HG03558 (cell line): ENCODE results near the gene ANP32D.
A peak's percentile ranks its signal among the peaks of the same experiment; 100 is the strongest.
"Not testable (repeated sequence)": the region's sequence is repeated elsewhere in the genome, so short reads cannot be mapped to it uniquely, and the experiment has no call there.

Source experiments
- ATAC-seq: cut with Tn5 transposase; IDR thresholded peaks from one replicate; pipeline ENCODE4 v1.9.1; 2021; ENCODE audit warnings: moderate number of reproducible peaks; ENCODE audit not compliant: unreplicated experiment; ENCODE audit errors: extremely low read depth

ANP32D gene

GRCh38 chr12:48472259-48472658 lies at the start of gene ANP32D:
Gene ANP32D (plus strand): TSS chr12:48472559. CDS start chr12:48472665, 106 bp downstream.
- no peak for ATAC-seq

- ATAC-seq: no peak
Measured at GRCh38 chr12:48423171-48423570, 49.2 kb upstream of the ANP32D start.

- no peak for ATAC-seq
Measured at GRCh38 chr12:48424644-48425043, 47.7 kb upstream of the ANP32D start.

- not testable (repeated sequence) for ATAC-seq
Measured at GRCh38 chr12:48434016-48434415, 38.3 kb upstream of the ANP32D start.

- no peak for ATAC-seq
Measured at GRCh38 chr12:48441069-48441468, 31.3 kb upstream of the ANP32D start.

GRCh38 chr12:48442179-48442847 lies 30.0 kb upstream of the ANP32D start:
- no peak for ATAC-seq

GRCh38 chr12:48445538-48445937 lies 26.8 kb upstream of the ANP32D start:
- ATAC-seq: no peak

GRCh38 chr12:48446161-48446776 lies 26.1 kb upstream of the ANP32D start:
- ATAC-seq: no peak

- ATAC-seq: no peak
Measured at GRCh38 chr12:48447755-48448154, 24.6 kb upstream of the ANP32D start.

- ATAC-seq: no peak
Measured at GRCh38 chr12:48451372-48451771, 21.0 kb upstream of the ANP32D start.

- not testable (repeated sequence) for ATAC-seq
Measured at GRCh38 chr12:48452961-48453360, 19.4 kb upstream of the ANP32D start.

GRCh38 chr12:48454667-48455066 lies 17.7 kb upstream of the ANP32D start:
- no peak for ATAC-seq

GRCh38 chr12:48455116-48455515 lies 17.2 kb upstream of the ANP32D start:
- no peak for ATAC-seq

GRCh38 chr12:48459259-48459658 lies 13.1 kb upstream of the ANP32D start:
- ATAC-seq: no peak

GRCh38 chr12:48469027-48469426 lies 3.3 kb upstream of the ANP32D start:
- ATAC-seq: not testable (repeated sequence)

- no peak for ATAC-seq
Measured at GRCh38 chr12:48473061-48473460, 702 bp downstream of the ANP32D start.

GRCh38 chr12:48474497-48474896 lies 2.1 kb downstream of the ANP32D start:
- ATAC-seq: not testable (repeated sequence)

- ATAC-seq: no peak
Measured at GRCh38 chr12:48482198-48482597, 9.8 kb downstream of the ANP32D start, which contains the start of gene C12orf54. Gene C12orf54 (plus strand): TSS chr12:48482498. CDS start chr12:48483297, 799 bp downstream.

- no peak for ATAC-seq
Measured at GRCh38 chr12:48482930-48483329, 10.6 kb downstream of the ANP32D start.

GRCh38 chr12:48486261-48486660 lies 13.9 kb downstream of the ANP32D start:
- ATAC-seq: no peak

GRCh38 chr12:48486679-48487078 lies 14.3 kb downstream of the ANP32D start:
- ATAC-seq: no peak

GRCh38 chr12:48489012-48489411 lies 16.7 kb downstream of the ANP32D start:
- ATAC-seq: peak; percentile 94
